ENCODE results near the gene PPP1R8. TPM values are rescaled to one million over a fixed set of nuclear protein-coding genes. Genes with fewer than 3 reads are reported as not detected.

The PPP1R8 gene
- total RNA-seq, 2 donors from 2014 or later, result 28.3 to 52.0 TPM

Other genes with a start within 250 kb of the PPP1R8 start
- 10 to 100 TPM; 12.8 to 16.5 TPM for gene AHDC1, start 226.6 kb upstream of the PPP1R8 start, total RNA-seq
- under 1 TPM; 0.29 to 0.68 TPM for gene FGR, start 195.6 kb upstream of the PPP1R8 start, total RNA-seq
- 100 to 1,000 TPM in 1 of 2 donors, 10 to 100 TPM in 1; 55.4 to 110 TPM for gene IFI6, start 158.6 kb upstream of the PPP1R8 start, total RNA-seq
- 10 to 100 TPM in 1 of 2 donors, 1 to 10 TPM in 1; 5.7 to 10.4 TPM for gene FAM76A, start 104.8 kb upstream of the PPP1R8 start, total RNA-seq
- 10 to 100 TPM; 35.2 to 41.0 TPM for gene STX12, start 57.6 kb upstream of the PPP1R8 start, total RNA-seq
- gene THEMIS2, start 41.8 kb downstream of the PPP1R8 start, total RNA-seq, result 10 to 100 TPM; 27.3 to 34.6 TPM
- gene RPA2, start 83.8 kb downstream of the PPP1R8 start, total RNA-seq, result 10 to 100 TPM; 69.4 to 88.2 TPM
- gene SMPDL3B, start 104.2 kb downstream of the PPP1R8 start, total RNA-seq, result 1 to 10 TPM in 1 of 2 donors, under 1 TPM in 1; 0.43 to 1.3 TPM
- gene XKR8, start 129.2 kb downstream of the PPP1R8 start, total RNA-seq, result 1 to 10 TPM; 4.6 to 4.7 TPM

All from activated naive CD4-positive, alpha-beta T cell treated with anti-CD3 and anti-CD28 coated beads, Interleukin-2, amount 50 U/mL, for 72 hours (primary cell).